GM12872 (cell line): ENCODE data around the gene ZMYND10.

Experiments
- TF ChIP-seq, protein P1 (sequence below): IDR thresholded peaks from 3 replicates; pipeline ENCODE4 v1.5.1; 2011; ENCODE audit warnings: low read depth, mild to moderate bottlenecking, low read length, moderate library complexity; ENCODE audit not compliant: insufficient read depth

Gene ZMYND10

DNA sequence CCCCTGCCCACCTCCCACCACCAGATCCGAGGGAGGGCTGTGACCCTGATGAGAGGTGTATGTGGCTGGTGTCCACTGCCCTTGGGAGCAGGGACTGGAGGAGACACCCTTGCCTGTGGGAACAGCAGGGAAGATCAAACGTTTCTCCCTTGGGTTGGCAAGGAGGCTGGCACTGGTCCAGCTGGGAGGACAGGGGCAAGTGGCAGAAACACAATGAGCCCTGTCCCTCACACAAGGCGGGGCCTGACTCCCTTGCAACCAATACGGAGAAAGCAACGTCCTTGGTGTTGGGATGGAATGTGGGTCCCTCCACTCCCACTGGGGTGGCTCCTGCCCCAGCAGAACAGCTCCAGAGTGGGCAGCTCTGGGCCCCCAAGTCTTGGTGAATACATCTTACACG is 28.2 kb downstream of the ZMYND10 start:
- TF ChIP-seq, protein P1, sequence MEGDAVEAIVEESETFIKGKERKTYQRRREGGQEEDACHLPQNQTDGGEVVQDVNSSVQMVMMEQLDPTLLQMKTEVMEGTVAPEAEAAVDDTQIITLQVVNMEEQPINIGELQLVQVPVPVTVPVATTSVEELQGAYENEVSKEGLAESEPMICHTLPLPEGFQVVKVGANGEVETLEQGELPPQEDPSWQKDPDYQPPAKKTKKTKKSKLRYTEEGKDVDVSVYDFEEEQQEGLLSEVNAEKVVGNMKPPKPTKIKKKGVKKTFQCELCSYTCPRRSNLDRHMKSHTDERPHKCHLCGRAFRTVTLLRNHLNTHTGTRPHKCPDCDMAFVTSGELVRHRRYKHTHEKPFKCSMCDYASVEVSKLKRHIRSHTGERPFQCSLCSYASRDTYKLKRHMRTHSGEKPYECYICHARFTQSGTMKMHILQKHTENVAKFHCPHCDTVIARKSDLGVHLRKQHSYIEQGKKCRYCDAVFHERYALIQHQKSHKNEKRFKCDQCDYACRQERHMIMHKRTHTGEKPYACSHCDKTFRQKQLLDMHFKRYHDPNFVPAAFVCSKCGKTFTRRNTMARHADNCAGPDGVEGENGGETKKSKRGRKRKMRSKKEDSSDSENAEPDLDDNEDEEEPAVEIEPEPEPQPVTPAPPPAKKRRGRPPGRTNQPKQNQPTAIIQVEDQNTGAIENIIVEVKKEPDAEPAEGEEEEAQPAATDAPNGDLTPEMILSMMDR = no peak

GRCh38 chr3:50316657-50317242 is 28.8 kb downstream of the ZMYND10 start:
- TF ChIP-seq, protein P1 = no peak

GRCh38 chr3:50314816-50315215 is 30.7 kb downstream of the ZMYND10 start:
- TF ChIP-seq, protein P1 = no peak

DNA sequence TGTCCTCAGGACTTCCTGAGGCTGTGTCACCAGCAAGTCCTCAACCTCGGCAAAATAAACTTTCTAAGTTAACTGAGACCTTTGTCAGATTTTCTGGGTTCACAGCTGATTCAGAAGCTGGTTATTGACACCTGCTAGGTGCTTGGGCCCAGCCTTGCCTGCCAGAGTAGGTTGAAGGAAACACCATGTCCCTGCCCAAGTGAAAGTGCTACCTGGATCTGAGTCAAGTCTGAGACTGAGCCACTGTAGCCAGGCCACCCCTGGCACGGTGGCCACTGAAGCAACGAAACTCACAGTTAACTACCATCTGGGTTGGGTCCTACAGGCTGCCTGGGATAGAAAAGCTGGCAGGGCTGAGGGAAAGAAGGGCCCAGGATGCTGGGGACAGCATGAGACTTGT is 31.2 kb downstream of the ZMYND10 start:
- TF ChIP-seq, protein P1 = no peak

DNA sequence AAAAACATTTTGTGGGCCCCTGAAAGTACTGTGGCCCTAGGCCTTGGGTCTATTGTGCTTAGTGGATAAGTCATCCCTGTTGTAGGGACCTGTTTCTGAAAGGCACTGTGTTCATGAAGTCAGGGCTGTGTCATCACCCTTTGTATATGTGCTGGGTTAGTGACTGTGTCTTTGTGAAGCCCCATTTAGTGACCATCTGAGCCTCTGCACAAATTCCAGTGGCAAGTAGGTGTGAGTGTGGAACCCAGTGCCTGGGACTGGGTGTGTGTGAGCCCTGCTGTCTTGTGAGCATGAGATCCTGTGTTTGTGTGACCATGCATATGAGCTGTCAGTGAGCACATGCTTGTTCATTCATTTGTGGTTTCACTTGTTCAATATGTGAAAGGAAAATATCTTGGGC is 40.9 kb downstream of the ZMYND10 start:
- TF ChIP-seq, protein P1 = no peak

DNA sequence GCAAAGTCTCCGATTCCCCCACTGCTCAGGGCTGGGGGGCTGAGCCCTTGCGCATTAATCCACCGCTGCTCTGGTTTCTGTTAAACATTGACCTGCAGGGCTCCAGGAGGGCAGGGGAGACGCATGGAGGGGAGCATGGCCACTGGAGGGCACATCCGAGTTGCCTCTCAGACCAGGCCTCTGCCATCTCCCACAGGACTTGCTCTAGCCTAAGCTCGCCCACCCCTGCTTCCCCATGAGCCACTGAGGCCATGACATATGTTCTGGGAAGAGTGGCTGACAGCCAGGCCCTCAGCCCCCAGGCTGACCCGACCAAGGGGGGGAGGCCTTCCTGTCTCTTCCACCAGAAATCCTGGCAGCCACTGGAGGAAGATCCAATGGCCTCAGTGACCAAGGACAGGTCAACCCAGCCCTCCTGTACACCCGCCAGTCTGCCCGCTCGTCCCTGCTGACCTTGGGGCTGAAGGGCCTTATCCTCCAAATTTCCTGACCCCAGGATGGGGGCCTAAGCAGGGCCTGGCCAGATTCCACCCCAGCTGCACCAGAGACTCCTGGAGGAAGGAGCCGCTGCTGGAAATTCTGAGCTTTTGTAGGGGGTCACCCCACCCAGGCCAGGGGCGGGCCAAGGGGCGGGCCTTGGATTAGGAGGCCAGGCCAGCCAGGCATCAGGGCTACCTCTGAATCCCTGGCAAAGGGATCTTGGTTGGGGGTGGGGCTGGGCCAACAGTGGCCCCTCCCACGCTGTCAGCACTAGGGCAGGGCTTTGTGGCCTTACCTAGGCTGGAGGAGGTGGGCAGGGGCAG is 42.3 kb downstream of the ZMYND10 start, which contains the start of gene HYAL1:
Gene HYAL1, minus strand, starts transcription at position 562 of the 803 bp plus-strand sequence. CDS start 618 bp downstream, outside the sequence.
- TF ChIP-seq, protein P1 = no peak

- TF ChIP-seq, protein P1 = no peak
Measured at GRCh38 chr3:50302095-50303012, 43.2 kb downstream of the ZMYND10 start.
